GM23248 (cell line): ENCODE results near the gene UGT1A10. TPM values are rescaled to one million over a fixed set of nuclear protein-coding genes. Genes with fewer than 3 reads are reported as not detected.

Experiments used
- DNase-seq: peaks from one replicate; pipeline ENCODE4 v3.0.0-alpha.2; 2015
- H2AFZ ChIP-seq: fragments of 200-600 bp; sonication (generic); 2 replicates; pipeline ENCODE4 v1.6.1; 2016; ENCODE audit warnings: antibody characterized with exemption
- H3F3A ChIP-seq: fragments of 200-600 bp; sonication (generic); 2 replicates; pipeline ENCODE4 v1.6.1; 2016; ENCODE audit warnings: mild to moderate bottlenecking, antibody characterized with exemption, mixed run types; ENCODE audit not compliant: insufficient read depth
- H3K27ac ChIP-seq: fragments of 200-600 bp; sonication (generic); 2 replicates; pipeline ENCODE4 v1.5.1; 2016; ENCODE audit warnings: mild to moderate bottlenecking
- H3K27me3 ChIP-seq: fragments of 200-600 bp; sonication (generic); replicated peaks from 2 replicates; pipeline ENCODE4 v1.6.1; 2016; ENCODE audit warnings: mild to moderate bottlenecking; ENCODE audit not compliant: insufficient read depth
- H3K36me3 ChIP-seq: fragments of 200-600 bp; sonication (generic); 2 replicates; pipeline ENCODE4 v1.6.1; 2016; ENCODE audit warnings: low read depth, mild to moderate bottlenecking
- H3K4me1 ChIP-seq: fragments of 200-600 bp; sonication (generic); 2 replicates; pipeline ENCODE4 v1.6.1; 2016; ENCODE audit warnings: mild to moderate bottlenecking; ENCODE audit not compliant: insufficient read depth
- H3K4me2 ChIP-seq: fragments of 200-600 bp; sonication (generic); one replicate; pipeline ENCODE4 v1.6.1; 2016; ENCODE audit warnings: mild to moderate bottlenecking; ENCODE audit not compliant: unreplicated experiment
- H3K4me3 ChIP-seq: fragments of 200-600 bp; sonication (generic); 2 replicates; pipeline ENCODE4 v1.5.1; 2016; ENCODE audit warnings: mild to moderate bottlenecking
- H3K79me2 ChIP-seq: fragments of 200-600 bp; sonication (generic); 2 replicates; pipeline ENCODE4 v1.6.1; 2016; ENCODE audit warnings: mild to moderate bottlenecking; ENCODE audit not compliant: insufficient read depth
- H3K9ac ChIP-seq: fragments of 200-600 bp; sonication (generic); 2 replicates; pipeline ENCODE4 v1.6.1; 2016; ENCODE audit warnings: mild to moderate bottlenecking
- H3K9me2 ChIP-seq: fragments of 200-600 bp; sonication (generic); 2 replicates; pipeline ENCODE4 v1.6.1; 2016; ENCODE audit warnings: mixed run types, mild to moderate bottlenecking, moderate library complexity; ENCODE audit not compliant: insufficient read depth
- H3K9me3 ChIP-seq: fragments of 200-600 bp; sonication (generic); one replicate; pipeline ENCODE4 v1.6.1; 2017; ENCODE audit warnings: low read depth
- H4K20me1 ChIP-seq: fragments of 200-600 bp; sonication (generic); 2 replicates; pipeline ENCODE4 v1.6.0; 2016; ENCODE audit not compliant: insufficient read depth
- EZH2 ChIP-seq: fragments of 200-600 bp; sonication (generic); IDR thresholded peaks from 2 replicates; pipeline ENCODE4 v1.6.1; 2018; ENCODE audit warnings: antibody characterized with exemption, mild to moderate bottlenecking; ENCODE audit not compliant: insufficient read depth, poor library complexity, severe bottlenecking
- EZH2phosphoT487 ChIP-seq: fragments of 200-600 bp; sonication (generic); IDR thresholded peaks from 2 replicates; pipeline ENCODE4 v1.6.1; 2018; ENCODE audit warnings: antibody characterized with exemption, moderate library complexity, mild to moderate bottlenecking, low read depth; ENCODE audit not compliant: insufficient read depth
- WGBS, 2 experiments: methylation state at CpG; one replicate each; pipeline ENCODE4 v1.1.6; 2015 to 2017; ENCODE audit warnings: low lambda C conversion rate in 2 of 2, low coverage in 1 of 2; ENCODE audit errors: missing lambda C conversion rate in 2 of 2; 5-methylcytosine and 5-hydroxymethylcytosine counted together
- in situ Hi-C: fragments of 300-500 bp; cut with MboI; formaldehyde crosslinking; loops from 2 replicates; pipeline ENCODE4 v1.15.0; 2020
- polyA plus RNA-seq: library from polyadenylated mRNA; unstranded; fragments of >200 nt; fragmentation: Nextera tagmentation; extraction: Ambion mirVana; gene quantifications from 2 replicates; pipeline ENCODE4 v1.2.1, GENCODE V29; 2016
- total RNA-seq: library from RNA; depleted of rRNA; stranded (reverse); fragments of >200 nt; shearing (Covaris generic); gene quantifications from 2 replicates; pipeline ENCODE4 v1.2.3, GENCODE V29; 2014

The UGT1A10 gene
- total and polyA plus RNA-seq, 2 experiments from 2014 or later, result not detected

- H3K79me2 ChIP-seq, result no peaks in the 10 kb centered on the region
- H2AFZ ChIP-seq, result no peak overlapping the region
- no peak for DNase-seq
- H3F3A ChIP-seq, result no peaks in the 10 kb centered on the region
- in situ Hi-C loops, result no loop called here
- H3K4me2 ChIP-seq, result no peak overlapping the region
- H3K27ac ChIP-seq, result no peak overlapping the region
- H3K9ac ChIP-seq, result no peak overlapping the region
- H3K4me3 ChIP-seq, result no peak overlapping the region
- TF ChIP-seq EZH2, result no peak
- no peak for TF ChIP-seq EZH2phosphoT487
- 25 to 26% methylated on average over 2 of the region's 2 CpGs for WGBS, 2 experiments
- H3K4me1 ChIP-seq, result peaks cover 3% of the 10 kb centered on the region; the same call in 1 of the 2 replicates
- H4K20me1 ChIP-seq, result no peaks in the 10 kb centered on the region
- no peaks in the 10 kb centered on the region for H3K9me3 ChIP-seq
- no peaks in the 10 kb centered on the region for H3K36me3 ChIP-seq
- no peaks in the 10 kb centered on the region for H3K9me2 ChIP-seq
- H3K27me3 ChIP-seq, result peaks cover 8% of the 10 kb centered on the region
Measured at GRCh38 chr2:233816334-233816733, 180.1 kb downstream of the UGT1A10 start.

DNA sequence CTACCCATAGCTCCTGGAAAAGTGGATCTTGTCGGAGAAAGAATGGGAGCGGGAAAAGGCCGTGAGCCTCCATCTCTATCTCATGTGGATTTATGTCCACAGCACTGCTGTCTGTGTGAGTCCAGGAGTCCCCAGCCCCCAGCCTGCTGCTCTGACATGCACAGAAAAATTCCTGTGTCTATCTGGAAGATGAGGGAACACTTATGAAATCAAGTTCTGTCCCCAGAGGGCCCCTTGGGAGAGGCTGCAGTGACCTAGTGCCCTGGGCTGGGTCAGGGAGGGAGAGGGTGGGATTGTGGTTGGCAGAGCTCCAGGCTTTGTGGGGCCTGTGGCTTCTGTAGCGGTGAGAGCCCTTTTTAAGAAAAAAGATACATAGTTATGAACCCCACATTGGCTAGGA is 180.5 kb downstream of the UGT1A10 start:
- TF ChIP-seq EZH2 (no peak), EZH2phosphoT487 (no peak)

DNA sequence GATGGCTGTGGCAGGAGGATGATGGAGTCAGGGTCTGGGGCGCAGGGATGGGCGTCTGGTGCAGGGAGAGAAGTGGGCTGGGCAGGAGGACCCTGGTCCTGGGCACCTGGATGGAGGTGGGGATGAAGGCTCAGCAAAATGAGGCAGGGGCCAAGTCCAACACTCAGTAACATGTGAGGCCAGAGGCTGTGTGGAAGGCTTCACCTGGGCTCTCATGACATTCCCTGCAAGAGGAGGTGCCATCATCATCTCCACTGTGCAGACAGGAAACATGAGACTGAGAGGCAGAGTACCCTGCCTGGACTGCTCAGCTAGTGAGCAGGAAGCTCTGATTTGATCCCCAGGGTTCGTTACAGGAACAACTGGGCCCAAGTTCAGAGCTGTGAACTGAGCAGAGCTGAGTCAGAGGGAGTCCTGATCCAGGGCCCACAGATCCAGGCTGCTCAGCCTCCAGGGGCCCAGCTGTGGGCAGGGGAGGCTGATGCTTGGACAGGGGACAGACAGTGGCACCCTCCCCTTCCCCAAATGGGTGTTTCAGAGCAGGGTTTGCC is 181.2 kb downstream of the UGT1A10 start:
- TF ChIP-seq EZH2phosphoT487 (no peak), EZH2 (no peak)
- Histone ChIP-seq H4K20me1 (no peaks in the 10 kb centered on the region), H3K9me3 (no peaks in the 10 kb centered on the region), H3K4me3 (no peak overlapping the region), H3F3A (no peaks in the 10 kb centered on the region), H2AFZ (no peak overlapping the region), H3K9ac (no peak overlapping the region), H3K36me3 (no peaks in the 10 kb centered on the region), H3K4me1 (peaks cover 3% of the 10 kb centered on the region; the same call in 1 of the 2 replicates), H3K9me2 (no peaks in the 10 kb centered on the region), H3K27ac (no peak overlapping the region), H3K79me2 (no peaks in the 10 kb centered on the region), H3K4me2 (no peak overlapping the region), H3K27me3 (peaks cover 12% of the 10 kb centered on the region)
- DNase-seq, result peak; percentile 35
- in situ Hi-C loops, result no loop called here
- WGBS, 2 experiments, result 45% methylated on average over 3 of the region's 3 CpGs

More for the DNA sequence above, 180.5 kb downstream of the UGT1A10 start:
- H3K27me3 ChIP-seq, result peaks cover 12% of the 10 kb centered on the region
- H3K9me3 ChIP-seq, result no peaks in the 10 kb centered on the region
- no peaks in the 10 kb centered on the region for H3K9me2 ChIP-seq
- DNase-seq, result no peak
- no peak overlapping the region for H2AFZ ChIP-seq
- H3K79me2 ChIP-seq, result no peaks in the 10 kb centered on the region
- no peak overlapping the region for H3K4me2 ChIP-seq
- no peaks in the 10 kb centered on the region for H3F3A ChIP-seq
- no peaks in the 10 kb centered on the region for H3K36me3 ChIP-seq
- H3K9ac ChIP-seq, result no peak overlapping the region
- no peak overlapping the region for H3K4me3 ChIP-seq
- H3K27ac ChIP-seq, result no peak overlapping the region
- peaks cover 3% of the 10 kb centered on the region; the same call in 1 of the 2 replicates for H3K4me1 ChIP-seq
- in situ Hi-C loops, result no loop called here
- no peaks in the 10 kb centered on the region for H4K20me1 ChIP-seq
- 65 to 68% methylated on average over 4 of the region's 4 CpGs for WGBS, 2 experiments

DNA sequence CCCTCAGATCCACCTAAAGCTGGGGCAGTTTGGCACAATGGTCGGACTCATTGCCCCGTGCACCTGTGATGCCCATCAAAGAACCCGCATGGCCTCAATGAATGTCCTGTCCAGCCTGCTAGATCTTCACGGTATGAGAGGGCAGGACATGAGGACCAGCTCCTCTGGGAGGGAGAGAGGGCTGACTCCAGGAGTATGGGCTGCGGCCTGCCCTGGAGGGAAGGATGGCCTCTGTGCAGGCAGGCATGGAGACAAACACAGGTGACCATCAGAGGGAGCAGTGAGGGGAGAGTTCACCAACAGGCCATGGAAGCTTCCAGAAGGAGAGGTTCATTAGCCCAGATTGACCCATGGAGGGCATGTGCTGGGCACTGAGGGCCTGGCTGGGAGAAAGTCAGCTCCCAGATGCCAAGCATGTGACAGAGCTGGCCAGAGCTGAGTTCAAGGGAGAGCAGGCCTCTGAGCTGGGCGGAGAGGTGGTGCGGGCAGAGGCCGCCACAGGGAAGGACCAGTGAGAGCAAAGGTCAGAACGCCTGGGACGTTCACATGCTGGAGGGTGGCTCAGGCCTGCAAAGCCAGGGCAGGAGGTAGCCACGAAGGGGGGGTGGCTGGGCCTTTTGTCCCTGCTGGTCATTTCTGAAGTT is 181.9 kb downstream of the UGT1A10 start:
- H3K36me3 ChIP-seq, result no peaks in the 10 kb centered on the region
- no peak overlapping the region for H3K9ac ChIP-seq
- peaks cover 12% of the 10 kb centered on the region for H3K27me3 ChIP-seq
- no peaks in the 10 kb centered on the region for H3F3A ChIP-seq
- H3K27ac ChIP-seq, result no peak overlapping the region
- H3K4me3 ChIP-seq, result no peak overlapping the region
- H4K20me1 ChIP-seq, result no peaks in the 10 kb centered on the region
- no peak overlapping the region for H2AFZ ChIP-seq
- DNase-seq, result no peak
- peaks cover 3% of the 10 kb centered on the region; the same call in 1 of the 2 replicates for H3K4me1 ChIP-seq
- H3K9me3 ChIP-seq, result no peaks in the 10 kb centered on the region
- H3K9me2 ChIP-seq, result no peaks in the 10 kb centered on the region
- H3K79me2 ChIP-seq, result no peaks in the 10 kb centered on the region
- no peak overlapping the region for H3K4me2 ChIP-seq
- TF ChIP-seq EZH2 (no peak), EZH2phosphoT487 (no peak)
- 65 to 76% methylated on average over 10 to 11 of the region's 11 CpGs for WGBS, 2 experiments
- in situ Hi-C loops, result no loop called here
